ENCODE results near the gene IRGQ. TPM values are rescaled to one million over a fixed set of nuclear protein-coding genes. Genes with fewer than 3 reads are reported as not detected.

The IRGQ gene
- total RNA-seq, 1 experiment from 2014 or later = 24.1 TPM

DNA sequence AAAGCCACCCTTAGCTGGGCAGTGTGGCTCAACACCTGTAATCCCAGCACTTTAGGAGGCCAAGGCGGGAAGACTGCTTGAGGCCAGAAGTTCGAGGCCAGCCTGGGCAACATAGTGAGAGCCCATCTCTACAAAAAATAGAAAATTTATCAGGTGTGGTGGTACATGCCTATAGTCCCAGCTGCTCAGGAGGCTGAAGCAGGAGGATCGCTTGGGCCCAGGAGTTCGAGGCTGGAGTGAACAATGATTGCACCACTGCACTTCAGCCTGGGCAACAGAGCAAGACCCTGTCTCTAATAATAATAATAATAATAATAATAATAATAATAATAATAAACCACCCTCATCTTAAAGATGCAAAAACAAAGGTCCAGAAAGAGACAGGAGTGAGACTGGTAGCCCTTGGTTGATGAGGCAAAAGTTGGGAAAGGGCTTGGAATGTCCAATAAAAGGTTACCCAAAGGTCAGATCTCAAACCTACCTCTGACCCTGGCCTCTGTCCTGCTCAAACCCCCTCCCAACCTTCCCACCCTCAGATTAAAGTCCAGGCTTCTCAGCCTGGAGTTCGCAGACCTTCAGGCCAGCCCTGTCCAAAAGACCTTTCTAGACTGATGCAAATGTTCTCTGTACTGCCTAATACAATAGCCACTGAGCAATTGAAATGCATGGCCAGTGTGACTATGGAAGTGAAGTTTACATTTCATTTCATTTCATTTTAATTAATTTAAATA, 53.8 kb downstream of the IRGQ start:
- Histone ChIP-seq H3K56ac (ENCODE audit: insufficient read length, low read depth, low read length) (no peak overlapping the region), H2BK5ac (ENCODE audit: insufficient read length, low read length) (no peak overlapping the region), H4K5ac (ENCODE audit: insufficient read length, low read depth, low read length) (no peak overlapping the region), H3K18ac (ENCODE audit: insufficient read length, low read depth, low read length) (no peak overlapping the region), H3K79me2 (ENCODE audit: insufficient read depth, low read length) (no peaks in the 10 kb centered on the region), H3K27me3 (ENCODE audit: insufficient read depth, low read length) (no peaks in the 10 kb centered on the region), H2BK12ac (ENCODE audit: insufficient read length, low read depth, low read length) (no peak overlapping the region), H2AK5ac (ENCODE audit: insufficient read length, low read length) (no peak overlapping the region), H3K9ac (ENCODE audit: extremely low read depth, insufficient read length, low read length) (no peak overlapping the region), H4K20me1 (ENCODE audit: control insufficient read depth, insufficient read depth, insufficient read length) (no peaks in the 10 kb centered on the region), H3K14ac (ENCODE audit: insufficient read depth, low read length) (no peak overlapping the region), H3K79me1 (ENCODE audit: insufficient read depth, low read depth, low read length, poor library complexity, severe bottlenecking) (no peaks in the 10 kb centered on the region), H3K27ac (ENCODE audit: insufficient read length, low read depth, low read length) (no peak overlapping the region), H2AFZ (ENCODE audit: low read length) (no peak overlapping the region), H3K4me1 (ENCODE audit: insufficient read depth, low read length) (no peaks in the 10 kb centered on the region), H2BK15ac (ENCODE audit: low read depth, low read length) (no peak overlapping the region), H3K4ac (ENCODE audit: low read depth, low read length) (no peak overlapping the region), H3K23ac (ENCODE audit: insufficient read length, low read depth, low read length) (no peak overlapping the region), H3K9me3 (ENCODE audit: control insufficient read depth, low read depth, low read length) (no peaks in the 10 kb centered on the region), H4K91ac (ENCODE audit: insufficient read length, low read depth, low read length) (no peak overlapping the region), H3T11ph (ENCODE audit: low read length) (no peak overlapping the region), H3K4me2 (ENCODE audit: insufficient read depth, insufficient read length, low read length) (no peak overlapping the region), H2BK20ac (ENCODE audit: low read depth, low read length, poor library complexity, severe bottlenecking) (no peak overlapping the region), H3K23me2 (ENCODE audit: insufficient read length, low read depth, low read length, poor library complexity, severe bottlenecking) (no peaks in the 10 kb centered on the region), H4K8ac (replicated peaks; ENCODE audit: insufficient read length, low read depth, low read length) (no peak overlapping the region), H2BK120ac (ENCODE audit: low read depth, low read length, poor library complexity, severe bottlenecking) (no peak overlapping the region)
- H3K9me3 Mint-ChIP-seq = peaks cover 6 to 7% of the 10 kb centered on the region in 2 experiments; a peak in 4 of 5 replicates
- no peak overlapping the region for H3K4me3 Mint-ChIP-seq
- no CpG with 5 or more reads among the region's 5 CpGs for WGBS (ENCODE audit: extremely low coverage, insufficient read length, low lambda C conversion rate)
- peaks cover 43 to 85% (median 81%) of the 10 kb centered on the region in 3 experiments for H3K36me3 Mint-ChIP-seq (ENCODE audit: insufficient read depth in 1 of 3, low read depth in 3 of 3)
- H3K27ac Mint-ChIP-seq = no peak overlapping the region
- DNase-seq = no peak
- no peaks in the 10 kb centered on the region; the same call in 1 of the 2 replicates for H3K27me3 Mint-ChIP-seq (ENCODE audit: low read depth)
- TF ChIP-seq, protein P1, sequence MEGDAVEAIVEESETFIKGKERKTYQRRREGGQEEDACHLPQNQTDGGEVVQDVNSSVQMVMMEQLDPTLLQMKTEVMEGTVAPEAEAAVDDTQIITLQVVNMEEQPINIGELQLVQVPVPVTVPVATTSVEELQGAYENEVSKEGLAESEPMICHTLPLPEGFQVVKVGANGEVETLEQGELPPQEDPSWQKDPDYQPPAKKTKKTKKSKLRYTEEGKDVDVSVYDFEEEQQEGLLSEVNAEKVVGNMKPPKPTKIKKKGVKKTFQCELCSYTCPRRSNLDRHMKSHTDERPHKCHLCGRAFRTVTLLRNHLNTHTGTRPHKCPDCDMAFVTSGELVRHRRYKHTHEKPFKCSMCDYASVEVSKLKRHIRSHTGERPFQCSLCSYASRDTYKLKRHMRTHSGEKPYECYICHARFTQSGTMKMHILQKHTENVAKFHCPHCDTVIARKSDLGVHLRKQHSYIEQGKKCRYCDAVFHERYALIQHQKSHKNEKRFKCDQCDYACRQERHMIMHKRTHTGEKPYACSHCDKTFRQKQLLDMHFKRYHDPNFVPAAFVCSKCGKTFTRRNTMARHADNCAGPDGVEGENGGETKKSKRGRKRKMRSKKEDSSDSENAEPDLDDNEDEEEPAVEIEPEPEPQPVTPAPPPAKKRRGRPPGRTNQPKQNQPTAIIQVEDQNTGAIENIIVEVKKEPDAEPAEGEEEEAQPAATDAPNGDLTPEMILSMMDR (conservative IDR thresholded peaks at IDR 0.05) = no peak
- no peaks in the 10 kb centered on the region for H3K4me1 Mint-ChIP-seq
